ENCODE measurements around the gene SCD.
"Not testable (repeated sequence)": the region's sequence is repeated elsewhere in the genome, so short reads cannot be mapped to it uniquely, and the experiment has no call there.

SCD gene

DNA sequence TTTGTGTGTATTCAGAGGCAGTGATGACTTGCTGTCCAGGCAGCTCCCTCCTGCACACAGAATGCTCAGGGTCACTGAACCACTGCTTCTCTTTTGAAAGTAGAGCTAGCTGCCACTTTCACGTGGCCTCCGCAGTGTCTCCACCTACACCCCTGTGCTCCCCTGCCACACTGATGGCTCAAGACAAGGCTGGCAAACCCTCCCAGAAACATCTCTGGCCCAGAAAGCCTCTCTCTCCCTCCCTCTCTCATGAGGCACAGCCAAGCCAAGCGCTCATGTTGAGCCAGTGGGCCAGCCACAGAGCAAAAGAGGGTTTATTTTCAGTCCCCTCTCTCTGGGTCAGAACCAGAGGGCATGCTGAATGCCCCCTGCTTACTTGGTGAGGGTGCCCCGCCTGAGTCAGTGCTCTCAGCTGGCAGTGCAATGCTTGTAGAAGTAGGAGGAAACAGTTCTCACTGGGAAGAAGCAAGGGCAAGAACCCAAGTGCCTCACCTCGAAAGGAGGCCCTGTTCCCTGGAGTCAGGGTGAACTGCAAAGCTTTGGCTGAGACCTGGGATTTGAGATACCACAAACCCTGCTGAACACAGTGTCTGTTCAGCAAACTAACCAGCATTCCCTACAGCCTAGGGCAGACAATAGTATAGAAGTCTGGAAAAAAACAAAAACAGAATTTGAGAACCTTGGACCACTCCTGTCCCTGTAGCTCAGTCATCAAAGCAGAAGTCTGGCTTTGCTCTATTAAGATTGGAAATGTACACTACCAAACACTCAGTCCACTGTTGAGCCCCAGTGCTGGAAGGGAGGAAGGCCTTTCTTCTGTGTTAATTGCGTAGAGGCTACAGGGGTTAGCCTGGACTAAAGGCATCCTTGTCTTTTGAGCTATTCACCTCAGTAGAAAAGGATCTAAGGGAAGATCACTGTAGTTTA, 15.8 kb downstream of the SCD start:
- no peak for DNase-seq

DNA sequence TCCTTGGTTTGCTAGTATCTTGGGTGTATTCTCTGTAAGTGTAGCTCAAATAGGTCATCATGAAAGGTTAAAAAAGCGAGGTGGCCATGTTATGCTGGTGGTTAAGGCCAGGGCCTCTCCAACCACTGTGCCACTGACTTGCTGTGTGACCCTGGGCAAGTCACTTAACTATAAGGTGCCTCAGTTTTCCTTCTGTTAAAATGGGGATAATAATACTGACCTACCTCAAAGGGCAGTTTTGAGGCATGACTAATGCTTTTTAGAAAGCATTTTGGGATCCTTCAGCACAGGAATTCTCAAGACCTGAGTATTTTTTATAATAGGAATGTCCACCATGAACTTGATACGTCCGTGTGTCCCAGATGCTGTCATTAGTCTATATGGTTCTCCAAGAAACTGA, 17.1 kb downstream of the SCD start:
- no peak for DNase-seq

DNA sequence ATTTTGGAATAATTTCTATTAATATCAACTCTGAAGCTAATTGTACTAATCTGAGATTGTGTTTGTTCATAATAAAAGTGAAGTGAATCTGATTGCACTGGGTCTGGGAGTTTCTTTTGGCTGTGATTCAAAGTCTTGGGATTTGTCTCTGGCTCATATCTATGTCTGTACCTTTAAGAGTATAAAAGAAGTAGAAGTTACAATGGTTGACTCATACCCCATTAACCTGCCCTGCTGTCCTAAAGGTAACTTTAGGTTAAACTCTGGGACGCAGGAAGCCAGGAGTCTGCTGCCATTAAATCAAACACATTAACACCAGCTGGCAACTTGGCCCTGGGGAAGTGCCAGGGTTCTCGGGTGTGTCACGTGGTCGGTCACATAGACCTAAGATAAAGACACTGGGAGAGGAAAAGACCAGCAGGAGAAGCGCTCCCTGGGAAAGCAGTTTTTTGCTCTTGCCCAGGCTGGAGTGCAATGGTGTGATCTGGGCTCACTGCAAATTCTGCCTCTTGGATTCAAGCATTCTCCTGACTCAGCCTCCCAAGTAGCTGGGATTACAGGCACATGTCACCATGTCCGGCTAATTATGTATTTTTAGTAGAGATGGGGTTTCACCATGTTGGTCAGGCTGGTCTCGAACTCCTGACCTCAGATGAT, 17.8 kb downstream of the SCD start:
- DNase-seq, result no peak

- DNase-seq, result no peak
Observed at GRCh38 chr10:100368721-100369120, 21.7 kb downstream of the SCD start.

- no peak for DNase-seq
Observed at GRCh38 chr10:100370714-100371481, 23.9 kb downstream of the SCD start.

DNA sequence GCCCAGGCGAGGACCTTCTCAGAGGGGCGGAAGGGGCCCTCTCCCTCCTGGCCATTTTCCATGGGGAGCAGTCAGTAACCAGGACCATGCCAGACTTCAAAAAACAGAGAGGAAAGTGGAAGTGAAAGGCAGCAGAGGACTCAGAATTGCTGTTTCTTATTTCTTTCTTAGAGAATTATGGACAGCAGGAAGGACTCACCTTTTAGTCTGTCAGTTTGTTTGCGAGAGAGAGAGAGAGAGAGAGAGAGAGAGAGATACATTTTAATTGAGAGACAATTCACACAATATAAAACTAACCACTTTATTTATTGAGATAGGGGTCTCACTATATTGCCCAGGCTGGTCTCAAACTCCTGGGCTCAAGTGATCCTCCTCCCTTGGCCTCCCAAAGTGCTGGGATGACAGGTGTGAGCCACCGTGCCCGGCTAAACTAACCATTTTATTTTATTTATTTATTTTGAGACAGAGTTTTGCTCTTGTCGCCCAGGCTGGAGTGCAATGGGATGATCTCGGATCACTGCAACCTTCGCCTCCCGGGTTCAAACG, 24.5 kb downstream of the SCD start:
- no peak for DNase-seq

DNA sequence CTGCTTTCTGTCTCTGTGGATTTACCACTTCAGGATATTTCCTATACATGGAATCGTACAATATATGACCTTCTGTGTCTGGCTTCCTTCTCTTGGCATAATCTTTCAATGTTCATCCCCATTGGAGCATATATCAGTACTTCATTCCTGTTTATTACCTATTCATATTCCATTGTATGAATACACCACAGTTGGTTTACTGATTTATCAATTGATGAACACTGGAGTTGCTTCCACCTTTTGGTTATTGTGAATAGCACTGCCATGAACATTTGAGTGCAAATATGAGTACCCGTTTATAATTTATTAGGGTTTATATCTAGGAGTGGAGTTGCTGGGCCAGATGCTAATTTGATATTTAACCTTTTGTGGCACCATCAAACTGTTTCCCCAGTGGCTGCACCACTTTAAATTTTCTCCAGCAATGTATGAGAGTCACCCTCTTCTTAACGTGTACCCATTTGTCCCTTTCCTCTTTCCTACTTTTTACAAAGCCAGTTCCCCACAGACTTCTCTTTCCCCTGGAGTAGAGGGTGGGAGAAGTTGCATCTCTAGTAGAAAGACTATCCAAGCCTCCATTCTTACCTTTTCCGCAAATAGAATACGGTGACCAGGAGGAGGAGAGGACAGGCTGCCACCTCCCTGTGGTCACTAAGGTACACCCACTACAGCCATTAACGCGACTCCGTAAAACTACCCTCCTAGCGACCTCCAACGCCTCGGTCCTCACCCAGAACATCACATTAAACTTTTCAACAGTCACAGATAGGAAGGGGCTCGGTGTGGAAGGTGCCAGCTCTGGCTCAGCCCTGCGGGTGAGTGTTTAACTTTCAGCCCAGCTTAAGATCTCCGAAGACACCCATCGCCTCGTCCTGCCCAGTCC, 25.6 kb downstream of the SCD start:
- no peak for DNase-seq

- DNase-seq, result peak; percentile 84 to 90
Observed at GRCh38 chr10:100373298-100374199, 26.5 kb downstream of the SCD start.

- DNase-seq, result no peak
Observed at GRCh38 chr10:100374200-100374655, 27.2 kb downstream of the SCD start.

DNA sequence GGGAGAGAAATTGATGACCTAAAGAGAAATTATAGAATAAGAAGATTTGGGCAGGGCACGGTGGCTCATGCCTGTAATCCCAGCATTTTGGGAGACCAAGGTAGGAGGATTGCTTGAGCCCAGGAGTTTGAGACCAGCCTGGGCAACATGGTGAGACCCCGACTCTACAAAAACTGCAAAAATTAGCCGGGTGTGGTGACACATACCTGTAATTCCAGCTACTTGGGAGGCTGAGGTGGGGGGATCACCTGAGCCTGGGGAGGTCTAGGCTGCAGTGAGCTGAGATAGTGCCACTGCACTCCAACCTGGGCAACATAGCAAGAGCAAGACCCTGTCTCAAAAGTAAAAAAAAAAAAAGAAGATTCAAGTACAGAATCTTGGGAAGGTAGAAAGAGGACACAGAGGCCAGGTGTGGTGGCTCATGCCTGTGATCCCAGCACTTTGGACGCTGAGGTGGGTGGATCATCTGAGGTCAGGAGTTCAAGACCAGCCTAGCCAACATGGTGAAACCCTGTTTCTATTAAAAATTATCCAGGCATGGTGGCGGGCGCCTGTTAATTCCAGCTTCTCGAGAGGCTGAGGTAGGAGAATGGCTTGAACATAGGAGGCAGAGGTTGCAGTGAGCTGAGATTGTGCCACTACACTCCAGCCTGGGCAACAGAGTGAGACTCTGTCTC, 27.8 kb downstream of the SCD start:
- DNase-seq, result not testable (repeated sequence)

GRCh38 chr10:100376656-100377055, 29.6 kb downstream of the SCD start:
- not testable (repeated sequence) for DNase-seq

DNA sequence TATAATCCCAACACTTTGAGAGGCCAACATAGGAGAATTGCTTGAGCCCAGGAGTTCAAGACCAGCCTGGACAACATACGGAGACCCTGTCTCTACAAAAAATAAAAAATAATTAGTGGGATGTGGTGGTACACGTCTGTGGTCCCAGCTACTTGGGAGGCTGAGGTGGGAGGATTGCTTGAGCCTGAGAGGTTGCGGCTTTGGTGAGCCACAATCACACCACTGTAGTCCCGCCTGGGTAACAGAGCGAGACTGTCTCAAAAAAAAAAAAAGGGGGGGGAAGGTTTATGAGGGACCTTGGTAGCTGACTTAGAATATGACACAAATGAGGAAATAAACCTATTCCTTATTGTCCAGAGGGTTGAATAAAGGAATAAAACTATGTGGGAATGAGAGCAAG, 30.8 kb downstream of the SCD start:
- no peak for DNase-seq

- DNase-seq, result no peak
Observed at GRCh38 chr10:100380400-100380799, 33.4 kb downstream of the SCD start.

GRCh38 chr10:100382553-100382952, 35.5 kb downstream of the SCD start:
- no peak for DNase-seq

- DNase-seq, result no peak
Observed at GRCh38 chr10:100383251-100383650, 36.2 kb downstream of the SCD start.

GRCh38 chr10:100391163-100392002, 44.4 kb downstream of the SCD start:
- no peak for DNase-seq

DNA sequence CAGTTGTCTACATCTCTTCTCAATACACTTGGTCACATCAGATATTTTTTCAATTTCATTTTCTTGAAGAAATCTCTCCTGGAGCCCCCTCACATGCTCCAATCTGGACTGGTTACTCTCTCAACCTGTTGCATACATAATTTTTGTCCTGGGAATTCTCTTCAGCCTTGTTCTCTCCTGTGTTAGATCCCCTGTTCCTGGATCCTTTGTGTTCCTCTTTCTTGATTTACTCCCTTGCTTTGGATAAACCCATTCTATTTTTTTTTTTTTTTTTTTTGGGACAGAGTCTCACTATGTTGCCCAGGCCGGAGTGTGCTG, 45.6 kb downstream of the SCD start:
- no peak for DNase-seq

DNA sequence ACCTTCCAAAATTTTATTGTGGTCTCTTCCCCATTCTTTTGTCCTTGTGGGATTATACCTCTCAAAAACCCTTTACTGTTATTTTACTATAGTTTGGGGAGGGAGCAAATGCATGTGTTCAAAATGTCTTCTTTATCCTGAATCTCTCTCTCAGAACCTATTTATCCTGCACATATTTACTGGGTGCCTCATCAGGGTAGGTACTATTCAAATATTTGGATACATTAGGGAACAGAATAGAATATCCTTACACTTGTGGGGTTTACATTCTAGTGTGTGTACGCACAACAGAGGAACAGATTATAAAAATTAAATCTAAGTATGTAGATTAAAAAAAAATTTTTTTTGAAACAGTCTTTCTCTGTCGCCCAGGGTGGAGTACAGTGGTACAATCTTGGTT, 48.6 kb downstream of the SCD start:
- DNase-seq, result no peak

- no peak for DNase-seq
Observed at GRCh38 chr10:100396605-100397004, 49.6 kb downstream of the SCD start.
